GM23338 (cell line): ENCODE results near the gene PPP1R14B. TPM values are rescaled to one million over a fixed set of nuclear protein-coding genes. Genes with fewer than 3 reads are reported as not detected.

Experiments
- ATAC-seq: fragments of 200-7000 bp; cut with Tn5 transposase; 3 replicates; pipeline ENCODE4 v1.9.1; 2020
- DNase-seq: peaks from one replicate; pipeline ENCODE4 v3.0.0-alpha.2; 2015; ENCODE audit warnings: low spot score
- H2AFZ ChIP-seq: fragments of 200-600 bp; sonication (generic); 2 replicates; pipeline ENCODE4 v1.8.0; 2016; ENCODE audit warnings: antibody characterized with exemption, mild to moderate bottlenecking, moderate library complexity
- H3F3A ChIP-seq: fragments of 200-600 bp; sonication (generic); replicated peaks from 2 replicates; pipeline ENCODE4 v1.8.0; 2017; ENCODE audit warnings: antibody characterized with exemption, mixed run types, low read depth
- H3K27ac ChIP-seq: fragments of 200-600 bp; sonication (generic); 2 replicates; pipeline ENCODE4 v1.6.1; 2016; ENCODE audit warnings: low read depth
- H3K27me3 ChIP-seq: fragments of 200-600 bp; sonication (generic); 2 replicates; pipeline ENCODE4 v1.8.0; 2016; ENCODE audit warnings: mild to moderate bottlenecking, mixed run types, moderate library complexity; ENCODE audit not compliant: insufficient read depth
- H3K36me3 ChIP-seq: fragments of 200-600 bp; sonication (generic); 2 replicates; pipeline ENCODE4 v1.8.0; 2016; ENCODE audit warnings: mild to moderate bottlenecking; ENCODE audit not compliant: insufficient read depth
- H3K4me1 ChIP-seq: fragments of 200-600 bp; sonication (generic); 2 replicates; pipeline ENCODE4 v1.8.0; 2016; ENCODE audit warnings: mild to moderate bottlenecking, moderate library complexity; ENCODE audit not compliant: insufficient read depth
- H3K4me2 ChIP-seq: fragments of 200-600 bp; sonication (generic); 2 replicates; pipeline ENCODE4 v1.7.1; 2017; ENCODE audit warnings: mixed run types
- H3K4me3 ChIP-seq: fragments of 200-600 bp; sonication (generic); 2 replicates; pipeline ENCODE4 v1.6.1; 2016; ENCODE audit warnings: mixed run types
- H3K79me2 ChIP-seq: fragments of 200-600 bp; sonication (generic); replicated peaks from 2 replicates; pipeline ENCODE4 v1.8.0; 2017; ENCODE audit warnings: mild to moderate bottlenecking; ENCODE audit not compliant: insufficient read depth
- H3K9me2 ChIP-seq: fragments of 200-600 bp; sonication (generic); 2 replicates; pipeline ENCODE4 v1.8.0; 2017; ENCODE audit not compliant: insufficient read depth
- H4K20me1 ChIP-seq: fragments of 200-600 bp; sonication (generic); replicated peaks from 2 replicates; pipeline ENCODE4 v1.8.0; 2017; ENCODE audit warnings: mild to moderate bottlenecking; ENCODE audit not compliant: insufficient read depth
- H3K27ac Mint-ChIP-seq: 2 replicates; pipeline ENCODE4 v1.8.0; 2020; ENCODE audit warnings: inconsistent platforms, mild to moderate bottlenecking, moderate library complexity, mixed read lengths
- H3K27me3 Mint-ChIP-seq: 3 replicates; pipeline ENCODE4 v1.8.0; 2022; ENCODE audit warnings: low read depth, mild to moderate bottlenecking, moderate library complexity, mixed read lengths, inconsistent platforms; ENCODE audit not compliant: insufficient read depth, poor library complexity
- H3K36me3 Mint-ChIP-seq: 3 replicates; pipeline ENCODE4 v1.8.0; 2021; ENCODE audit warnings: low read depth, mild to moderate bottlenecking, inconsistent platforms, moderate library complexity, mixed read lengths
- H3K4me1 Mint-ChIP-seq: 3 replicates; pipeline ENCODE4 v1.8.0; 2020; ENCODE audit warnings: mild to moderate bottlenecking, inconsistent platforms, mixed read lengths
- H3K4me3 Mint-ChIP-seq: 3 replicates; pipeline ENCODE4 v1.8.0; 2021; ENCODE audit warnings: moderate library complexity, mild to moderate bottlenecking, inconsistent platforms, mixed read lengths
- H3K9me3 Mint-ChIP-seq: 3 replicates; pipeline ENCODE4 v1.8.0; 2020; ENCODE audit warnings: moderate library complexity, mild to moderate bottlenecking, inconsistent platforms, mixed read lengths
- CREB1 ChIP-seq: fragments of 250-450 bp; sonication (Bioruptor Pico); IDR thresholded peaks from 2 replicates; pipeline ENCODE4 v1.5.0; 2020; ENCODE audit warnings: low read depth, mild to moderate bottlenecking, moderate library complexity
- EZH2 ChIP-seq: fragments of 200-600 bp; sonication (generic); IDR thresholded peaks from one replicate; pipeline ENCODE4 v1.8.0; 2017; ENCODE audit warnings: antibody characterized with exemption, mild to moderate bottlenecking, low read depth; ENCODE audit not compliant: unreplicated experiment
- EZH2phosphoT487 ChIP-seq: fragments of 200-600 bp; sonication (generic); IDR thresholded peaks from one replicate; pipeline ENCODE4 v1.8.1; 2018; ENCODE audit warnings: antibody characterized with exemption; ENCODE audit not compliant: unreplicated experiment
- JUNB ChIP-seq: IDR thresholded peaks from one replicate; pipeline ENCODE4 v1.6.1; 2016; ENCODE audit warnings: antibody characterized with exemption; ENCODE audit not compliant: unreplicated experiment
- NANOG ChIP-seq: IDR thresholded peaks from 2 replicates; pipeline ENCODE4 v1.6.1; 2016; ENCODE audit warnings: antibody characterized with exemption, borderline replicate concordance
- POLR2AphosphoS5 ChIP-seq: IDR thresholded peaks from 2 replicates; pipeline ENCODE4 v1.6.1; 2016; ENCODE audit warnings: antibody characterized with exemption, low read depth
- REST ChIP-seq: IDR thresholded peaks from one replicate; pipeline ENCODE4 v1.6.1; 2018; ENCODE audit warnings: antibody characterized with exemption; ENCODE audit not compliant: unreplicated experiment
- STAT1 ChIP-seq: IDR thresholded peaks from one replicate; pipeline ENCODE4 v1.6.1; 2016; ENCODE audit warnings: antibody characterized with exemption; ENCODE audit not compliant: unreplicated experiment
- ZNF114 ChIP-seq: fragments of 250-450 bp; sonication (Bioruptor Pico); IDR thresholded peaks from 2 replicates; pipeline ENCODE4 v1.5.0; 2020; ENCODE audit warnings: mild to moderate bottlenecking, moderate library complexity
- ZNF331 ChIP-seq: fragments of 250-450 bp; sonication (Bioruptor Pico); IDR thresholded peaks from 2 replicates; pipeline ENCODE4 v1.5.0; 2020; ENCODE audit warnings: low read depth, mild to moderate bottlenecking, moderate library complexity
- ZNF462 ChIP-seq: fragments of 250-450 bp; sonication (Bioruptor Pico); IDR thresholded peaks from 2 replicates; pipeline ENCODE4 v1.5.0; 2020; ENCODE audit warnings: mild to moderate bottlenecking, moderate library complexity
- polyA plus RNA-seq: library from polyadenylated mRNA; unstranded; fragments of >200 nt; fragmentation: Nextera tagmentation; extraction: Ambion mirVana; gene quantifications from 2 replicates; pipeline ENCODE4 v1.2.1, GENCODE V29; 2016
- total RNA-seq: library from RNA; depleted of rRNA; stranded (reverse); fragments of >200 nt; shearing (Covaris generic); gene quantifications from 2 replicates; pipeline ENCODE4 v1.2.3, GENCODE V29; 2014
- TF ChIP-seq, protein P1 (sequence below), 2 experiments: fragments of 200-600 bp in 1 of 2; sonication (generic) in 1 of 2; conservative IDR thresholded peaks; 2 replicates each; pipeline versions ENCODE4 v1.5.1 to v1.6.1; 2016 to 2017; ENCODE audit warnings: antibody characterized with exemption in 2 of 2, low read depth in 2 of 2, mild to moderate bottlenecking in 2 of 2, moderate library complexity in 1 of 2

PPP1R14B gene
- total and polyA plus RNA-seq, 2 experiments from 2014 or later, result 250 to 315 TPM

GRCh38 chr11:64237484-64237951, 9.2 kb downstream of the PPP1R14B start (continued):
- no peak for TF ChIP-seq POLR2AphosphoS5

DNA sequence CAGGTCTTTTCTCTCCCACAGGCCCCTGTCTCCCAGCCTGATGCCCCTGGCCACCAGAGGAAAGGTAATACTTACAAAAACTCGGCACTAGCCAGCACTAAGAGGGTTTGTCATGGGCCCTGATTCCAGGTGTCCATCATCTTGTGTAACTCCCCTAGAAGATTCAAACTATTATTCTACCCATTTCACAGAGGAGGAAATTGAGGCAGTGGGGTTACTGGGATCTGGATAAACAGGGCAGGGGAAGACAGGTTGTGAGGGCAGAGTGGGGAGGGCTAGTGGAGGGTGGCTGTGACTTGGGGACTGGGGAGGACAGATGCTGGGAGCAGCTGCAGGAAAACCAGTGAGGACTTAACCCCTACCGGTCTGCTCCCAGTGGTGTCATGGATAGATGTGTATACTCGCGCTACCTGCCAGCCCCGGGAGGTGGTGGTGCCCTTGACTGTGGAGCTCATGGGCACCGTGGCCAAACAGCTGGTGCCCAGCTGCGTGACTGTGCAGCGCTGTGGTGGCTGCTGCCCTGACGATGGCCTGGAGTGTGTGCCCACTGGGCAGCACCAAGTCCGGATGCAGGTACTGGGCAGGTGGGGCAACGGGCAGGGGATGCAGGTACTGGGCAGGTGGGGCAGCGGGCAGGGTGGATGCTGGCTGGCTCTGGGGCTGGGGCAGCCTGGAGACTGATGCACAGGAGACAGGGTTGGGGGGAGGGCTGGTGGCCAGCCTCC, 11.1 kb downstream of the PPP1R14B start:
- Histone ChIP-seq H3K79me2 (peaks cover 4% of the 10 kb centered on the region; the same call in 1 of the 2 replicates), H3K27me3 (peaks cover 23% of the 10 kb centered on the region; the same call in 1 of the 2 replicates), H3K9me2 (no peaks in the 10 kb centered on the region), H4K20me1 (no peaks in the 10 kb centered on the region), H3K4me1 (peaks cover 22% of the 10 kb centered on the region; the same call in 1 of the 2 replicates), H3K36me3 (no peaks in the 10 kb centered on the region), H3K4me2 (peak overlapping the region; percentile 92), H3F3A (peaks cover 27% of the 10 kb centered on the region), H3K27ac (no peak overlapping the region), H2AFZ (peak overlapping the region; percentile 63; the same call in 1 of the 2 replicates), H3K4me3 (peak overlapping the region; percentile 77)
- ATAC-seq (no peak), DNase-seq (no peak)
- Mint-ChIP-seq H3K4me1 (peaks cover 26% of the 10 kb centered on the region), H3K27ac (no peak overlapping the region), H3K4me3 (peak overlapping the region; percentile 83), H3K9me3 (no peaks in the 10 kb centered on the region), H3K36me3 (peaks cover 11% of the 10 kb centered on the region), H3K27me3 (peaks cover 32% of the 10 kb centered on the region)
- TF ChIP-seq ZNF331 (CRISPR knock-in tag) (no peak), JUNB (no peak), CREB1 (no peak), STAT1 (no peak), POLR2AphosphoS5 (no peak), NANOG (no peak), ZNF462 (no peak), EZH2 (no peak), ZNF114 (no peak), REST (no peak), EZH2phosphoT487 (no peak)
- TF ChIP-seq, protein P1, sequence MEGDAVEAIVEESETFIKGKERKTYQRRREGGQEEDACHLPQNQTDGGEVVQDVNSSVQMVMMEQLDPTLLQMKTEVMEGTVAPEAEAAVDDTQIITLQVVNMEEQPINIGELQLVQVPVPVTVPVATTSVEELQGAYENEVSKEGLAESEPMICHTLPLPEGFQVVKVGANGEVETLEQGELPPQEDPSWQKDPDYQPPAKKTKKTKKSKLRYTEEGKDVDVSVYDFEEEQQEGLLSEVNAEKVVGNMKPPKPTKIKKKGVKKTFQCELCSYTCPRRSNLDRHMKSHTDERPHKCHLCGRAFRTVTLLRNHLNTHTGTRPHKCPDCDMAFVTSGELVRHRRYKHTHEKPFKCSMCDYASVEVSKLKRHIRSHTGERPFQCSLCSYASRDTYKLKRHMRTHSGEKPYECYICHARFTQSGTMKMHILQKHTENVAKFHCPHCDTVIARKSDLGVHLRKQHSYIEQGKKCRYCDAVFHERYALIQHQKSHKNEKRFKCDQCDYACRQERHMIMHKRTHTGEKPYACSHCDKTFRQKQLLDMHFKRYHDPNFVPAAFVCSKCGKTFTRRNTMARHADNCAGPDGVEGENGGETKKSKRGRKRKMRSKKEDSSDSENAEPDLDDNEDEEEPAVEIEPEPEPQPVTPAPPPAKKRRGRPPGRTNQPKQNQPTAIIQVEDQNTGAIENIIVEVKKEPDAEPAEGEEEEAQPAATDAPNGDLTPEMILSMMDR (conservative IDR thresholded peaks at IDR 0.05; ENCODE audit: low read depth in 2 of 2), result no peak
